Fibroblast of the aortic adventitia (primary cell): ENCODE results near the gene SLIT3. TPM values are rescaled to one million over a fixed set of nuclear protein-coding genes. Genes with fewer than 3 reads are reported as not detected.

Experiments used
- DNase-seq: peaks from one replicate; pipeline ENCODE4 v3.0.0-alpha.2; 2010; ENCODE audit warnings: low read depth
- H3K4me3 ChIP-seq: 2 replicates; pipeline ENCODE4 v1.5.1; 2011; ENCODE audit warnings: low read depth, mild to moderate bottlenecking, control low read depth, low read length, moderate library complexity
- total RNA-seq: library from RNA; depleted of rRNA; stranded (reverse); fragments of >200 nt; gene quantifications from 2 replicates; pipeline ENCODE4 v1.2.3, GENCODE V29; 2012; ENCODE audit warnings: low replicate concordance
- TF ChIP-seq, protein P1 (sequence below): IDR thresholded peaks from 2 replicates; pipeline ENCODE4 v1.5.1; 2011; ENCODE audit warnings: mild to moderate bottlenecking, low read length, control low read depth, inconsistent platforms; ENCODE audit not compliant: insufficient read depth

The SLIT3 gene
- total RNA-seq, 1 donor, result 65.3 TPM

DNA sequence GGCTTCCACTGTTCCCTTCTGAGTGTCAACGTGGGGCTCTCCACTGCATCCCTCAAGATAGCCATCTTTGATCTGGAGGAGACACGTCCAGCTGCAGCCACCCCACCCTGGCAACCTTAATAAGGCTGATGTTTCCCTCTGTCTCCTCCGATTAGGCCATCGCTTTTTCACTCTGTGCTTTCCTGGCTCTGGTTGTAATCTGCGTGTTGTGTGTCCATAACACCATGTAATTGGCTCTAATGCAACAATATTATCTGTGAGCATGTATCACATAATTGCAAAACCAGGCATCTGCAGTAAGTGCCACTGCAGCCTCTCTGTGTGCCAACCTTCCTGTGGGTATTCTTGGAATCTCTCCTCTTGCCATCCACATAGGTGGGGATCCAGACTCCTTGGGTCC is 471.9 kb downstream of the SLIT3 start:
- DNase-seq, result no peak
- TF ChIP-seq, protein P1, sequence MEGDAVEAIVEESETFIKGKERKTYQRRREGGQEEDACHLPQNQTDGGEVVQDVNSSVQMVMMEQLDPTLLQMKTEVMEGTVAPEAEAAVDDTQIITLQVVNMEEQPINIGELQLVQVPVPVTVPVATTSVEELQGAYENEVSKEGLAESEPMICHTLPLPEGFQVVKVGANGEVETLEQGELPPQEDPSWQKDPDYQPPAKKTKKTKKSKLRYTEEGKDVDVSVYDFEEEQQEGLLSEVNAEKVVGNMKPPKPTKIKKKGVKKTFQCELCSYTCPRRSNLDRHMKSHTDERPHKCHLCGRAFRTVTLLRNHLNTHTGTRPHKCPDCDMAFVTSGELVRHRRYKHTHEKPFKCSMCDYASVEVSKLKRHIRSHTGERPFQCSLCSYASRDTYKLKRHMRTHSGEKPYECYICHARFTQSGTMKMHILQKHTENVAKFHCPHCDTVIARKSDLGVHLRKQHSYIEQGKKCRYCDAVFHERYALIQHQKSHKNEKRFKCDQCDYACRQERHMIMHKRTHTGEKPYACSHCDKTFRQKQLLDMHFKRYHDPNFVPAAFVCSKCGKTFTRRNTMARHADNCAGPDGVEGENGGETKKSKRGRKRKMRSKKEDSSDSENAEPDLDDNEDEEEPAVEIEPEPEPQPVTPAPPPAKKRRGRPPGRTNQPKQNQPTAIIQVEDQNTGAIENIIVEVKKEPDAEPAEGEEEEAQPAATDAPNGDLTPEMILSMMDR, result no peak
- no peak overlapping the region for H3K4me3 ChIP-seq

DNA sequence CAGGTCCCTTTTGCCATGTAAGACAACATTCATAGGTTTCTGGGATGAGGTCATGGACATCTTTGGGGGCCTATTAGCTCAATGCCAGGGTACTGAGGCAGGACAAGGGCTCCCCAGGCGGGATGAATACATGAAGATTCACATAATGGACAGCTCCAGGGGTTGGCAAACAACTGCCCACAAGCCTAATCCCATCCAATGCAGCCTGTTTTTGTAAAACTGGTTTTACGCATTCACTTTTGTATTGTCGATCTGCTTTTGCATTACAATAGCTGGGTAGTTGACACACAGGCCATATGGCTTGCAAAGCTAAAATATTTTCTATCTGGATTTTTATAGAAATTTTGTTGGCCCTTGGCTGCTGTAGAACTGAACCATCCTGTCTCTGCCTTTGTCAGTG is 473.3 kb downstream of the SLIT3 start:
- TF ChIP-seq, protein P1, result no peak
- no peak for DNase-seq
- no peak overlapping the region for H3K4me3 ChIP-seq

DNA sequence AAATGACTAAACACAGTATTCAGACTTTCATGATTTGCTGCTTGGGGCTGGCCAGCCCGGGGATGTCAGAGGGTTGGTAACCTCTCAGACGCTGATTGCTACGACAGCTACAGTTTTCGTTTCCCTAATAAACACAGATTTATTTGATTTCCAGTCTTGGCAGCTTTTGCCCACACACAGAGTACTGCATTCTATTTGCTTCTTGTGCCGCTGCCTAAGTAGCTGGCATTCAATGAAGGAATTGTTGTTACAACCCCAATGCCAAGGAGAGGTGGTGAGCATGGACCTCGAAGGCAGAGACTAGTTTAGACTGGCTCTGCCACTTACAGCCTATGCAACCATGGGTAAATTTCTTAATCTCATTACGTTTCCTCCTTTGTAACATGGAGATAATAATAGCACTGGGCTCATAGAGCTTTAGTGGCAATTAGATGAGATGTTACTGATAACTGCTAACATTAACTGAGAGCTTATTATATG is 474.7 kb downstream of the SLIT3 start:
- H3K4me3 ChIP-seq, result no peak overlapping the region
- DNase-seq, result no peak
- TF ChIP-seq, protein P1, result no peak

DNA sequence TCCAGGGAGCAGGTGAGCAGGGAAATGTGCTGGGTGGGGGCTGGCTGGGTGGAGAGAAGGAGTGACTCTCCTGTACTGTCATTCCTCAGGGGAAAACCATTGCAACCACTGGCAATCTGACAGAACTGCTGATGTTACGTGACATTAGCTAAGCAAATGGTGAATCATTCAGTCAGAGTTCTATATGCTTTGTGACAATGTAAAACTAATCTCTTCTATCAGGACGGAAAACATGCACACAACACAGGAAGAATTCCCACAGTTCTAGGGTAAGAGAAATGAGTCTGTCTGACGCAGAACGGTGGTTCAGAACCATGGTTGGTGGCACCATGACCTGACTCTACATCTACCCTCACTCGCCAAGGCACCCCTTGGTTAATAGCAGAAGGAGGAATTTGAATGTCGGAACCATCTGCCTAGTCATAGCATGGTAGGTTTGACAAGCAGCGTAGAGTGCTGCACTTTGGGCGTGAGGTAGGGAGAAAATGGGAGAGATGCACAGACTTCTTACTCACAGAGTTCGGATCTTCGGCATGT is 478.1 kb downstream of the SLIT3 start:
- no peak overlapping the region for H3K4me3 ChIP-seq
- DNase-seq, result peak; percentile 69
- TF ChIP-seq, protein P1, result no peak

DNA sequence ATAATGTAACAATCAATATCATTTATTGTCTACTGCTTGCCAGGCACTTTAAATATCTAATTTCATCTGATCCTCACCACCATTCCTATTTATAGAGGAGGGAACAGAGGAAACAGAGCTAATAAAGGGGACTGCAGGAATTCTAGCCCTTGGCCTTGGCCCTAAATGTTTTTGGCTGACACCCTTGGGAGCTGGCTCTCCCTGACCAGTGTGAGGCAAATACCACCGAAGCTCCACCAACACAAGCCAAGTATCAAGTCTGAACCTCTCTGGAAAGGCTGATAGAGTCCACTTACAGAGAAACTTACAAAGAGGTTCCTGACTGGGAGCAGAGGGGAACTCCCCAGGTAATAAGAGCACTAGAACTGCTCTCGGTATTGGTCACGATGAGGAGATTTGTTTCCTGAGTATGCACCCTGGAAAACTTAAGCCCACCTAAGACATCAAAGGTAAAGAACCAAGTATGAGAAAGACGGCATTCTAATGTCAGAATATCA is 478.6 kb downstream of the SLIT3 start:
- peak; percentile 11 for DNase-seq

DNA sequence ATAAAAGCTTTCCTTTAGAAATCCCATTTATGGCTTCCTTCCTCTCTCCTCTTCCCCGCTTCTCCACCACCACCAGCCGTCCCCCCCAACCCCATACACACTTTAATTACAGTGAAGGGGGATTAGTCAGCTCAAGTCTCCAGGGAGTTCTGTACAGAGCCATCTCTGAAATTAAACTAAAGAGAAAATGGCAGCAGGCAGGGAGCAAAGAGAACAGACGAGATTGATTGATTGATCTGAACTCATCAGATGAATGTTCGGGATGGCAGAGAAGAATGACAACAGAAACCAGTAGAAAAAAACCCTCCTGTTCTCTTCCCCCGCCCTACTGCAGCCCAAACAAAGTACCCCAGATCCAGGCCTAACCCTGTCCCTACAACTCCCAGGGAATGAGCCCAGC is 480.1 kb downstream of the SLIT3 start:
- H3K4me3 ChIP-seq, result no peak overlapping the region
- no peak for DNase-seq
- TF ChIP-seq, protein P1, result no peak

More for the DNA sequence above, 478.6 kb downstream of the SLIT3 start:
- no peak overlapping the region for H3K4me3 ChIP-seq
- TF ChIP-seq, protein P1, result no peak
